ENCODE results near the gene MAP1S. TPM values are rescaled to one million over a fixed set of nuclear protein-coding genes. Genes with fewer than 3 reads are reported as not detected.

Gene MAP1S
- total and polyA plus RNA-seq, 12 donors: 6.6 to 97.2 (median 44.3) TPM

DNA sequence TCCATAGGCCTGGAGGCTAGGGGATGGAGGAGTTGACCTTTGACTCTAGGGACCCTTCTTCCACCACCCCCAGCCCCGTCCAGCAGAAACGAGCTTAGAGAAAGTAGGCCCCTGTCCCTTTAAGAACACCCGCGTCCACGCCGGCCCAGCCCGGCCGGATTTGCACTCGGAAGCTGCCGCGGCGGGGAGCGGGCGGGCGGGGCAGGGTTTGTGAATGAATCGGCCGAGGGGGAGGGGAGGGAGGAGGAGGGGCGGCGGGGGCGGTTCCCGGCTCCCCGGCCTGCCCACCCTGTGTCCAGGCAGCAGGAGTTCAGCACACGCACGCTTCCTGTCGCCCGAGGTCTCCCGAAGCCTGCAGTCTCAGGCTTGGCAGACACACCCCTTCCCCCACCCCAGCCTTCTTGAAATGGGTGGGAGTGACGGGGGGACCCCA is 32.7 kb upstream of the MAP1S start:
- Histone ChIP-seq H3K27me3 (peaks cover 22% of the 10 kb centered on the region), H3K9me3 (replicated peaks in 1 of 3) (no peaks in the 10 kb centered on the region), H3K36me3 (replicated peaks in 1 of 2) (no peaks in the 10 kb centered on the region), H3K4me3 (peak overlapping the region in 1 of 4 donors; percentile 17), H3K4me1 (replicated peaks in 1 of 2) (no peaks in the 10 kb centered on the region), H3K27ac (peak overlapping the region in 2 of 5 donors; percentile 59 to 73)
- intact Hi-C loops (cut with DNase I): no loop called here
- DNase-seq: peak in 6 of 7 donors; percentile 28 to 80 (median 40)
- TF ChIP-seq CTCF (IDR thresholded peaks at IDR 0.05): no peak
- no peak for TF ChIP-seq POLR2A (IDR thresholded peaks at IDR 0.05)
- 0 to 1% (median 0%) methylated on average over 7 to 27 of the region's 28 CpGs for WGBS, 4 donors

GRCh38 chr19:17687141-17687856 is 32.0 kb upstream of the MAP1S start:
- Histone ChIP-seq H3K4me1 (replicated peaks in 1 of 2) (no peaks in the 10 kb centered on the region), H3K9me3 (replicated peaks in 1 of 3) (no peaks in the 10 kb centered on the region), H3K4me3 (peak overlapping the region in 1 of 4 donors; percentile 30), H3K36me3 (replicated peaks in 1 of 2) (no peaks in the 10 kb centered on the region), H3K27me3 (peaks cover 22% of the 10 kb centered on the region), H3K27ac (peak overlapping the region in 2 of 5 donors; percentile 35 to 73)
- intact Hi-C loops (cut with DNase I): no loop called here
- TF ChIP-seq CTCF (IDR thresholded peaks at IDR 0.05): no peak
- WGBS, 4 donors: 2 to 6% (median 3%) methylated on average over 8 to 24 of the region's 24 CpGs
- DNase-seq: no peak

- H3K4me1 ChIP-seq (replicated peaks in 1 of 2): no peaks in the 10 kb centered on the region
- H3K4me3 ChIP-seq: peak within 1 kb of the TSS in 1 of 4 donors; percentile 30
- H3K27ac ChIP-seq: peak within 1 kb of the TSS in 2 of 5 donors; percentile 35 to 59
- peaks cover 22% of the 10 kb centered on the region for H3K27me3 ChIP-seq
- intact Hi-C loops (cut with DNase I): no loop called here
- 2 to 9% (median 3%) methylated on average over 7 to 77 of the region's 77 CpGs for WGBS, 4 donors
- peak; percentile 35 to 72 (median 57) for DNase-seq
- H3K9me3 ChIP-seq (replicated peaks in 1 of 3): no peaks in the 10 kb centered on the region
- H3K36me3 ChIP-seq (replicated peaks in 1 of 2): no peaks in the 10 kb centered on the region
- TF ChIP-seq CTCF (IDR thresholded peaks at IDR 0.05) (no peak), POLR2A (IDR thresholded peaks at IDR 0.05) (no peak)
These were observed 31.2 kb upstream of the MAP1S start, which contains the start of gene UNC13A for GRCh38 chr19:17687857-17688784. Gene UNC13A, minus strand, starts transcription at chr19:17688354. Its CDS starts 155 bp downstream, at chr19:17688199.

Data from adrenal gland (tissue), 12 donors.